GM12865 (cell line): ENCODE results near the gene SIK2.

ENCODE experiments used
- DNase-seq: peaks from one replicate; pipeline ENCODE4 v3.0.0; 2010; ENCODE audit warnings: low read depth
- H3K4me3 ChIP-seq: 2 replicates; pipeline ENCODE4 v1.5.1; 2011; ENCODE audit warnings: mild to moderate bottlenecking, low read depth, low read length, control low read depth
- CTCF ChIP-seq: IDR thresholded peaks from 2 replicates; pipeline ENCODE4 v1.5.1; 2011; ENCODE audit warnings: low read length, control low read depth, low read depth, inconsistent platforms; ENCODE audit not compliant: insufficient read depth; ENCODE audit errors: missing control alignments

SIK2 gene

DNA sequence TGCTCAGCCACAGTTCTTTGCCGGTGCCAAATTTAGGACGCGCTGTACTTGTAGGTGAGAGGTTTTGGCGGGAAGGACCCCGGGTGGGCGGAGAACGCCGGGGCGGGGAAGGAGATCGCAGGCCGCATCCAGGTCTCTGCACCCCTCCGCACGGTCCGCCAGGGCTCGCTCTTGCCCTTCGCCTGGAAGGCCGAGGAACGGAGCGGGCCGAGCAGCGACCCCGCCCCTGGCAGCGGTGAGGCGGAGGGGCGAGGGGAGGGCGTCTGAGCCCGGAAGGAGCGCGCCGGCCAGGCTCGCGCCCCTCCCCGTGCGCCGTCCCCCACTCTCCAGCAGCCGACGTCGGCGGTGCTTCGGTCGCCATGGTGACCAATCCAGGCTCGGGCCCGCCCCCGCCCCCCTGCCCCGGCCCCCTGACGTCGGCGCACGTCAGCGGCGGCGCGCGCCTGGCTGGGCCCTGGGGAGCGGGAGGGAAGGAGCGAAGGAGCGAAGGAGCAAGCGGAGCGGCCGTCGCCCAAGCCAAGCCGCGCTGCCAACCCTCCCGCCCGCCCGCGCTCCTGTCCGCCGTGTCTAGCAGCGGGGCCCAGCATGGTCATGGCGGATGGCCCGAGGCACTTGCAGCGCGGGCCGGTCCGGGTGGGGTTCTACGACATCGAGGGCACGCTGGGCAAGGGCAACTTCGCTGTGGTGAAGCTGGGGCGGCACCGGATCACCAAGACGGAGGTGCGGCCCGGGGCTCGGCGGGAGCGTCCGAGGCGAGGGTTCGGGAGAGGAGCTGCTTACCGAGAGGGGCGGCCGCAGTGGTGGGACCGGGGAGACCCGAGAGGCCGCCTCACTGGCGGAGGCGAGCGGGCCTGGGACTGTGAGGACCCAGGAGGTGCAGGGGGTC lies at the start of gene SIK2:
Gene SIK2, plus strand, starts transcription at position 471 of the 886 bp plus-strand sequence. Its CDS starts 115 bp downstream, at position 586.
- peak; percentile 97 for DNase-seq
- peak; percentile 98 for TF ChIP-seq CTCF
- peak within 1 kb of the TSS; percentile 73 for H3K4me3 ChIP-seq

DNA sequence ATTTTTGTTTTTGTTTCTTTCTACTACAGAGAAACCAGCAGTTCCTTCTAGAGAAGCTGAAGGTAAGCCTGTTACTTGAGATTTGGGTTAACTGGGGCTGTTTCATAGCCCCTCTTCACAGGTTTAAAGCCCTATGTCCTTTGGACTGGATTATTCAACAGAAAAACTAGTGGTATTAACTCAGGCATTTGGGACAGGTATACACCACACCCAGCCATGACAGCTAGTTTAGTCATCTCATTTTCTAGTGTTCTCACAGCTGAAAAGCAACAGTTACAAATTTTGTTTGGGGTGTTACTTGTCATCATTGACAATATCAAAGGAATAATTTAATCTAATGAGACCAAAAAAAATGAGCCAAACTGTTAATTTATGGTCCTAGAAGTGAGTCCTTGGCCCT lies 47.7 kb upstream of the SIK2 start:
- no peak overlapping the region for H3K4me3 ChIP-seq
- DNase-seq = no peak
- no peak for TF ChIP-seq CTCF

DNA sequence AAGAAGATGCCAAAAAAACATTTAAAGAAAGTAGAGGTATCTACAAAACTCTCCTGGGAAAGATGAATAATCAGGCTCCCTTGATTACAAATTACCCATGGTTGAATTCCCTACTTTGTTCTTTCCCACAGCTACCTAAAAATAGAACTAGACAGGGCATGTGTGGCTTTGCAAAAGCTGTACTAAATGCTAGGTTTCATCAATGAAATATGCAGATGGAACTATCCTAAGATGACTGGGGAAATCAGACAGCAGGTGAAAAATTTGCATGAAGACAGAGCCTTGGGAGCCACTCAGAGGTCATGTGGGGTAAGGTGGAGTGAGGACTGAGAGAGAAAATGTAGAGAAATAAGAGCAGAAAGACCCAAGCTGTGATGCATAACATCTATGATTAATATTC lies 47.0 kb upstream of the SIK2 start:
- no peak for TF ChIP-seq CTCF
- DNase-seq = no peak
- no peak overlapping the region for H3K4me3 ChIP-seq

- no peak for DNase-seq
- H3K4me3 ChIP-seq = no peak overlapping the region
- TF ChIP-seq CTCF = no peak
Observed at GRCh38 chr11:111557425-111558111, 44.7 kb upstream of the SIK2 start.

GRCh38 chr11:111559800-111560464 lies 42.3 kb upstream of the SIK2 start:
- DNase-seq = no peak
- TF ChIP-seq CTCF = no peak
- no peak overlapping the region for H3K4me3 ChIP-seq

DNA sequence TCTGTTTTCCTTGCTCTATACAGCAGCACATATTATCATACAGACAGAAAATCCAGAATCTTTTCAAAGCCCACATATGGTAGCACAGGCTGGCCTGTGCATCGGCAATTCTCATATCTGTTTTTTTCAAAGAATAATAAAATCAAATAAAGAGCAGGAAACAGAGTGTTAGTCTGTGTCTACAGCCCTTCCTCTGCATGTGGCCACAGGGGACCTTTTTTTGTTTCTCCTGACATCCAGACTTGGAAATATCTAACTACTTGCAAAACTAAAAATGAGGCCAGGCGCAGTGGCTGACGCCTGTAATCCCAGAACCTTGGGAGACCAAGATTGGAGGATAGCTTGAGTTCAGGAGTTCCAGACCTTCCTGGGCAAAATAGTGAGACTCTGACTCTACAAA lies 41.4 kb upstream of the SIK2 start:
- DNase-seq = no peak
- no peak for TF ChIP-seq CTCF
- H3K4me3 ChIP-seq = no peak overlapping the region
